Esophagus muscularis mucosa (tissue), 4 donors: ENCODE measurements around the gene CRYL1. TPM values are rescaled to one million over a fixed set of nuclear protein-coding genes. Genes with fewer than 3 reads are reported as not detected.

Source experiments
- DNase-seq: peaks from one replicate; pipeline ENCODE4 v3.0.0-alpha.2; 2017; ENCODE audit errors: extremely low spot score
- H3K27ac ChIP-seq, 4 donors: fragments of 200-600 bp; sonication (generic); replicated peaks in 1 of 4; 1 replicate in 3 of 4; 2 replicates in 1 of 4; pipeline ENCODE4 v1.5.1; 2016 to 2019; ENCODE audit warnings: mild to moderate bottlenecking in 1 of 4
- H3K27me3 ChIP-seq, 4 donors: fragments of 200-600 bp; sonication (generic); one replicate each; pipeline versions ENCODE4 v1.5.1 to v1.6.0; 2016 to 2019
- H3K36me3 ChIP-seq, 4 donors: fragments of 200-600 bp; sonication (generic); one replicate each; pipeline ENCODE4 v1.5.1; 2016 to 2019
- H3K4me1 ChIP-seq, 4 donors: fragments of 200-600 bp; sonication (generic); one replicate each; pipeline ENCODE4 v1.5.1; 2016 to 2019
- H3K4me3 ChIP-seq, 4 donors: fragments of 200-600 bp; sonication (generic); 1 replicate in 2 of 4; 2 replicates in 2 of 4; pipeline ENCODE4 v1.5.1; 2016 to 2019; ENCODE audit warnings: mild to moderate bottlenecking in 4 of 4, moderate library complexity in 1 of 4
- H3K9me3 ChIP-seq, 4 donors: fragments of 200-600 bp; sonication (generic); 1 replicate in 3 of 4; 2 replicates in 1 of 4; pipeline ENCODE4 v1.5.1; 2016 to 2019
- CTCF ChIP-seq, 3 experiments: fragments of 200-600 bp in 2 of 3; fragments of 450-650 bp in 1 of 3; sonication (generic) in 2 of 3; IDR thresholded peaks; one replicate each; pipeline ENCODE4 v1.5.1; 2017 to 2019; ENCODE audit warnings: antibody characterized with exemption in 3 of 3, mild to moderate bottlenecking in 2 of 3, moderate library complexity in 1 of 3
- EP300 ChIP-seq: sonication (generic); formaldehyde crosslinking; IDR thresholded peaks from one replicate; pipeline ENCODE4 v1.6.1; 2017; ENCODE audit warnings: antibody characterized with exemption
- POLR2A ChIP-seq: fragments of 450-650 bp; IDR thresholded peaks from one replicate; pipeline ENCODE4 v1.6.1; 2017; ENCODE audit warnings: antibody characterized with exemption, moderate library complexity, mild to moderate bottlenecking, low read depth
- POLR2AphosphoS5 ChIP-seq, 2 donors: sonication (generic); formaldehyde crosslinking; IDR thresholded peaks; one replicate each; pipeline ENCODE4 v1.6.1; 2017; ENCODE audit warnings: antibody characterized with exemption in 2 of 2
- WGBS: methylation state at CpG from one replicate; pipeline ENCODE4 v1.1.5; 2018; 5-methylcytosine and 5-hydroxymethylcytosine counted together
- intact Hi-C: fragments of 100-400 bp; cut with DNase I; formaldehyde crosslinking; loops from one replicate; pipeline ENCODE4 v1.15.1; 2023
- total RNA-seq, 4 donors: library from RNA; depleted of rRNA; stranded (reverse); fragments of >200 nt; gene quantifications; one replicate each; pipeline versions ENCODE4 v1.1.0 to v1.2.1, GENCODE V29; 2016

The CRYL1 gene
- total RNA-seq, 4 donors from 2014 or later = 42.3 to 59.3 (median 45.4) TPM

- no peaks in the 10 kb centered on the region for H3K27me3 ChIP-seq
- peaks cover 0 to 5% (median 2%) of the 10 kb centered on the region in 4 donors for H3K9me3 ChIP-seq
- no peaks in the 10 kb centered on the region for H3K36me3 ChIP-seq
- H3K27ac ChIP-seq = no peak overlapping the region
- peak; percentile 24 for DNase-seq
- WGBS = 75% methylated on average over 2 of the region's 2 CpGs
- intact Hi-C loops = no loop called here
- peaks cover 0 to 17% (median 0%) of the 10 kb centered on the region in 4 donors for H3K4me1 ChIP-seq
- no peak for TF ChIP-seq CTCF (IDR thresholded peaks at IDR 0.05)
- TF ChIP-seq POLR2AphosphoS5 (IDR thresholded peaks at IDR 0.05) = no peak
- TF ChIP-seq EP300 = no peak
- TF ChIP-seq POLR2A = no peak
- H3K4me3 ChIP-seq = no peak overlapping the region
Observed at GRCh38 chr13:20456737-20457136, 68.9 kb downstream of the CRYL1 start.

GRCh38 chr13:20451397-20451796, 74.3 kb downstream of the CRYL1 start:
- Histone ChIP-seq H3K9me3 (peaks cover 0 to 17% (median 9%) of the 10 kb centered on the region in 4 donors), H3K4me3 (no peak overlapping the region), H3K27ac (no peak overlapping the region), H3K27me3 (no peaks in the 10 kb centered on the region), H3K36me3 (no peaks in the 10 kb centered on the region), H3K4me1 (no peaks in the 10 kb centered on the region)
- intact Hi-C loops = no loop called here
- no peak for TF ChIP-seq CTCF (IDR thresholded peaks at IDR 0.05)
- no peak for TF ChIP-seq POLR2A
- no peak for TF ChIP-seq POLR2AphosphoS5 (IDR thresholded peaks at IDR 0.05)
- TF ChIP-seq EP300 = no peak
- no peak for DNase-seq

DNA sequence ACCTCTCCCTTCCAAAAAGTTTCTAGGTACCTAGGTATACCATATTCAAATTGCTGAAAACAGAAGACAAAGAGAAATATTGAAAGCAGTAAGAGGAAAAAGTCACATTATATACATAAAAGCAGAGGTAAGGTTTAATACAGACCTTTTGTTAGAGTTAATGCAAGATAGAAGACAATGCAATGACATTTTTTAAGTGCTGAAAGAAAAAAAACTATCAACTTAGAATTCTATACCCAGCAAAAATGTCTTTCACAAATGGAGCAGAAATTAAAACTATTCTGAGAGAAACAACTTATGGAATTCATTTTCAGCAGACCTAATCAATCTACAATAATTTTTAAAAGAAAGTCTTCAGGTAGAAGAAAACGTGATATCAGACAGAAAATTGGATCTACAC, 77.2 kb downstream of the CRYL1 start:
- peaks cover 0 to 12% (median 7%) of the 10 kb centered on the region in 4 donors for H3K9me3 ChIP-seq
- H3K27me3 ChIP-seq = no peaks in the 10 kb centered on the region
- no peak overlapping the region for H3K27ac ChIP-seq
- peaks cover 0 to 6% (median 0%) of the 10 kb centered on the region in 4 donors for H3K4me1 ChIP-seq
- no peak overlapping the region for H3K4me3 ChIP-seq
- H3K36me3 ChIP-seq = no peaks in the 10 kb centered on the region
- TF ChIP-seq POLR2AphosphoS5 (IDR thresholded peaks at IDR 0.05) (no peak), EP300 (no peak), CTCF (IDR thresholded peaks at IDR 0.05) (no peak), POLR2A (no peak)
- DNase-seq = peak; percentile 5
- intact Hi-C loops = no loop called here
- WGBS = 86% methylated on average over 1 of the region's 1 CpG

- peak; percentile 2 for DNase-seq
- peaks cover 0 to 9% (median 0%) of the 10 kb centered on the region in 4 donors for H3K4me1 ChIP-seq
- no peak overlapping the region for H3K4me3 ChIP-seq
- intact Hi-C loops = no loop called here
- H3K36me3 ChIP-seq = no peaks in the 10 kb centered on the region
- no peak for TF ChIP-seq EP300
- no peak overlapping the region for H3K27ac ChIP-seq
- H3K9me3 ChIP-seq = peaks cover 0 to 12% (median 7%) of the 10 kb centered on the region in 4 donors
- no peaks in the 10 kb centered on the region for H3K27me3 ChIP-seq
Observed at GRCh38 chr13:20446900-20447299, 78.8 kb downstream of the CRYL1 start.

- WGBS = 70% methylated on average over 1 of the region's 1 CpG
Observed at GRCh38 chr13:20446405-20446804, 79.3 kb downstream of the CRYL1 start.

More at GRCh38 chr13:20446405-20446804, 79.3 kb downstream of the CRYL1 start:
- peak; percentile 26 for DNase-seq
- Histone ChIP-seq H3K9me3 (peaks cover 0 to 12% (median 7%) of the 10 kb centered on the region in 4 donors), H3K27me3 (no peaks in the 10 kb centered on the region), H3K4me1 (peaks cover 0 to 9% (median 0%) of the 10 kb centered on the region in 4 donors), H3K4me3 (no peak overlapping the region), H3K36me3 (no peaks in the 10 kb centered on the region), H3K27ac (no peak overlapping the region)
- TF ChIP-seq CTCF (IDR thresholded peaks at IDR 0.05) = no peak
- TF ChIP-seq POLR2A = no peak
- no peak for TF ChIP-seq POLR2AphosphoS5 (IDR thresholded peaks at IDR 0.05)
- no peak for TF ChIP-seq EP300
- intact Hi-C loops = no loop called here
